NCI-H1436 treated with DMSO at 0.1 percent for 48 hours (cell line): ENCODE results near the gene TRIM46.
A peak's percentile ranks its signal among the peaks of the same experiment; 100 is the strongest.
"Not testable (repeated sequence)": the region's sequence is repeated elsewhere in the genome, so short reads cannot be mapped to it uniquely, and the experiment has no call there.

Source experiments
- DNase-seq: peaks from one replicate; lab custom pipeline; 2025; lab: John Stamatoyannopoulos, UW

TRIM46 gene

GRCh38 chr1:155206891-155207805 lies 33.5 kb downstream of the TRIM46 start:
- peak; percentile 45 for DNase-seq

- no peak for DNase-seq
Observed at GRCh38 chr1:155207806-155208540, 34.3 kb downstream of the TRIM46 start, which contains the start of gene THBS3. Gene THBS3, minus strand, starts transcription at chr1:155207897. Its CDS starts 21 bp downstream, at chr1:155207876.

GRCh38 chr1:155208541-155209311 lies 35.1 kb downstream of the TRIM46 start, which contains the start of gene MTX1:
Gene MTX1, plus strand, starts transcription at chr1:155208695. Its CDS starts 110 bp downstream, at chr1:155208805.
- DNase-seq: no peak

GRCh38 chr1:155209312-155209721 lies 35.7 kb downstream of the TRIM46 start:
- DNase-seq: no peak

GRCh38 chr1:155210314-155211104 lies 36.9 kb downstream of the TRIM46 start:
- no peak for DNase-seq

GRCh38 chr1:155211381-155212050 lies 37.9 kb downstream of the TRIM46 start:
- not testable (repeated sequence) for DNase-seq

- not testable (repeated sequence) for DNase-seq
Observed at GRCh38 chr1:155212051-155212440, 38.4 kb downstream of the TRIM46 start.

GRCh38 chr1:155214702-155215101 lies 41.1 kb downstream of the TRIM46 start:
- not testable (repeated sequence) for DNase-seq

- DNase-seq: no peak
Observed at GRCh38 chr1:155218854-155219591, 45.4 kb downstream of the TRIM46 start.

- DNase-seq: no peak
Observed at GRCh38 chr1:155219592-155220031, 46.0 kb downstream of the TRIM46 start.

- not testable (repeated sequence) for DNase-seq
Observed at GRCh38 chr1:155220211-155220965, 46.7 kb downstream of the TRIM46 start.

- no peak for DNase-seq
Observed at GRCh38 chr1:155223047-155223446, 49.4 kb downstream of the TRIM46 start.

- not testable (repeated sequence) for DNase-seq
Observed at GRCh38 chr1:155225404-155225759, 51.7 kb downstream of the TRIM46 start.

GRCh38 chr1:155226188-155226909 lies 52.7 kb downstream of the TRIM46 start:
- peak; percentile 55 for DNase-seq

GRCh38 chr1:155226910-155227260 lies 53.2 kb downstream of the TRIM46 start:
- no peak for DNase-seq

GRCh38 chr1:155227261-155228095 lies 53.8 kb downstream of the TRIM46 start:
- peak; percentile 97 for DNase-seq

GRCh38 chr1:155228096-155228427 lies 54.4 kb downstream of the TRIM46 start:
- no peak for DNase-seq

- not testable (repeated sequence) for DNase-seq
Observed at GRCh38 chr1:155231302-155231701, 57.7 kb downstream of the TRIM46 start.
